Fibroblast of mammary gland (primary cell): ENCODE measurements around the gene ASH1L.
"Not testable (repeated sequence)": the region's sequence is repeated elsewhere in the genome, so short reads cannot be mapped to it uniquely, and the experiment has no call there.

Experiments
- DNase-seq: peaks from one replicate; pipeline ENCODE4 v3.0.0-alpha.2; 2010; ENCODE audit warnings: low read depth
- H3K4me3 ChIP-seq: 2 replicates; pipeline ENCODE4 v1.5.1; 2011; ENCODE audit warnings: low read depth, mild to moderate bottlenecking, low read length, moderate library complexity; ENCODE audit not compliant: control insufficient read depth
- CTCF ChIP-seq: conservative IDR thresholded peaks from 2 replicates; pipeline ENCODE4 v1.5.1; 2011; ENCODE audit warnings: low read depth, low read length, inconsistent platforms; ENCODE audit not compliant: control insufficient read depth, insufficient read depth

Gene ASH1L

GRCh38 chr1:155455588-155456195 is 106.9 kb downstream of the ASH1L start:
- TF ChIP-seq CTCF, result no peak
- DNase-seq, result peak; percentile 70
- no peak overlapping the region for H3K4me3 ChIP-seq

GRCh38 chr1:155454096-155454495 is 108.5 kb downstream of the ASH1L start:
- DNase-seq, result peak; percentile 34
- no peak overlapping the region for H3K4me3 ChIP-seq
- no peak for TF ChIP-seq CTCF

- DNase-seq, result no peak
- no peak overlapping the region for H3K4me3 ChIP-seq
- TF ChIP-seq CTCF, result no peak
These were observed 109.5 kb downstream of the ASH1L start for GRCh38 chr1:155453141-155453540.

- TF ChIP-seq CTCF, result no peak
- DNase-seq, result no peak
- H3K4me3 ChIP-seq, result no peak overlapping the region
These were observed 111.4 kb downstream of the ASH1L start for GRCh38 chr1:155451199-155451598.

- H3K4me3 ChIP-seq, DNase-seq: not testable (repeated sequence)
These were observed 120.2 kb downstream of the ASH1L start for GRCh38 chr1:155442431-155442830.

- no peak overlapping the region for H3K4me3 ChIP-seq
- DNase-seq, result no peak
- no peak for TF ChIP-seq CTCF
These were observed 125.2 kb downstream of the ASH1L start for GRCh38 chr1:155437405-155437804.

- not testable (repeated sequence) for H3K4me3 ChIP-seq, DNase-seq
These were observed 128.7 kb downstream of the ASH1L start for GRCh38 chr1:155433831-155434389.

- not testable (repeated sequence) for H3K4me3 ChIP-seq, DNase-seq
These were observed 129.3 kb downstream of the ASH1L start for GRCh38 chr1:155433128-155433830.
